Neural cell (in vitro differentiated cells): Measurements from ENCODE around the gene DEPDC5.

Experiments used
- EP300 ChIP-seq: fragments of 450-650 bp; conservative IDR thresholded peaks from 2 replicates; pipeline ENCODE4 v1.6.1; 2014; ENCODE audit warnings: antibody characterized with exemption, mild to moderate bottlenecking, moderate library complexity; ENCODE audit not compliant: poor library complexity, severe bottlenecking
- EZH2 ChIP-seq: fragments of 200-600, 300-800 bp; shearing (Covaris generic), sonication (generic); IDR thresholded peaks from 2 replicates; pipeline ENCODE4 v1.6.1; 2014; ENCODE audit warnings: antibody characterized with exemption, low read length, borderline replicate concordance, mild to moderate bottlenecking; ENCODE audit not compliant: insufficient read depth, poor library complexity, severe bottlenecking
- MXI1 ChIP-seq: fragments of 450-650 bp; conservative IDR thresholded peaks from 2 replicates; pipeline ENCODE4 v1.6.1; 2014; ENCODE audit warnings: antibody characterized with exemption, mild to moderate bottlenecking; ENCODE audit not compliant: poor library complexity, severe bottlenecking
- POLR2AphosphoS5 ChIP-seq: IDR thresholded peaks from 2 replicates; pipeline ENCODE4 v1.6.1; 2012
- TAF1 ChIP-seq: IDR thresholded peaks from 2 replicates; pipeline ENCODE4 v1.6.1; 2012; ENCODE audit warnings: low read depth
- TF ChIP-seq, protein P1 (sequence below): fragments of 450-650 bp; IDR thresholded peaks from 2 replicates; pipeline ENCODE4 v1.5.1; 2014; ENCODE audit warnings: antibody characterized with exemption, mild to moderate bottlenecking, moderate library complexity; ENCODE audit not compliant: poor library complexity, severe bottlenecking

DNA sequence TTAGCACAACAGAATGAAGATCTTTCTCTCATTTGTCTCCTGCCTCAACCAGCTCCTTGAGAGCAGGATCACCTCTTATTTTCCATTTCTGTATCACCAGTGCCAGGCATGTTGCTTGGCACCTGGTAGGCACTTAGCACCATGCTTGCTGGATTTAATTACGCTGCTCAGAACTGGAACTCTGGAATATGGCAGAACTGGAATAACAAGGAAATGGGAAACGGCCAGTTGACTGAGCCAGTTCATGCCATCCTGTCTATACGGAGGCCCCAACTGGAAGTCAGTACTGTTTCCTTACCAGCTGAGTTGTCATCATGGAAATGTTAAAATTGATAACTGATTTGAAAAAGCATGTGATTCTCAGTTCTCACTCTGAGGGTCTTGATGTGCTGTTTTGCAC, 121.0 kb downstream of the DEPDC5 start:
- TF ChIP-seq EP300 (no peak), POLR2AphosphoS5 (no peak), TAF1 (no peak), EZH2 (no peak), MXI1 (no peak)
- TF ChIP-seq, protein P1, sequence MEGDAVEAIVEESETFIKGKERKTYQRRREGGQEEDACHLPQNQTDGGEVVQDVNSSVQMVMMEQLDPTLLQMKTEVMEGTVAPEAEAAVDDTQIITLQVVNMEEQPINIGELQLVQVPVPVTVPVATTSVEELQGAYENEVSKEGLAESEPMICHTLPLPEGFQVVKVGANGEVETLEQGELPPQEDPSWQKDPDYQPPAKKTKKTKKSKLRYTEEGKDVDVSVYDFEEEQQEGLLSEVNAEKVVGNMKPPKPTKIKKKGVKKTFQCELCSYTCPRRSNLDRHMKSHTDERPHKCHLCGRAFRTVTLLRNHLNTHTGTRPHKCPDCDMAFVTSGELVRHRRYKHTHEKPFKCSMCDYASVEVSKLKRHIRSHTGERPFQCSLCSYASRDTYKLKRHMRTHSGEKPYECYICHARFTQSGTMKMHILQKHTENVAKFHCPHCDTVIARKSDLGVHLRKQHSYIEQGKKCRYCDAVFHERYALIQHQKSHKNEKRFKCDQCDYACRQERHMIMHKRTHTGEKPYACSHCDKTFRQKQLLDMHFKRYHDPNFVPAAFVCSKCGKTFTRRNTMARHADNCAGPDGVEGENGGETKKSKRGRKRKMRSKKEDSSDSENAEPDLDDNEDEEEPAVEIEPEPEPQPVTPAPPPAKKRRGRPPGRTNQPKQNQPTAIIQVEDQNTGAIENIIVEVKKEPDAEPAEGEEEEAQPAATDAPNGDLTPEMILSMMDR = no peak
